Naive thymus-derived CD8-positive, alpha-beta T cell (primary cell): ENCODE measurements around the gene KCTD1. TPM values are rescaled to one million over a fixed set of nuclear protein-coding genes. Genes with fewer than 3 reads are reported as not detected.

Source experiments
- ATAC-seq, 2 donors: fragments of 150-1000 bp; cut with Tn5 transposase in 1 of 2; sonication (Bioruptor Pico), chemical (Tn5 transposase) in 1 of 2; 1 replicate in 1 of 2; 2 replicates in 1 of 2; pipeline ENCODE4 v1.10.0; 2021; ENCODE audit warnings: mild to moderate bottlenecking in 2 of 2, moderate library complexity in 2 of 2
- POLR2A ChIA-PET: fragments of 350-600 bp; sonication (Branson Sonifier 250); formaldehyde crosslinking; loops from one replicate; lab custom pipeline; 2021; ENCODE audit warnings: antibody characterized with exemption; lab: Charles Lee
- DNase-seq, 10 donors: peaks; one replicate each; pipeline versions ENCODE4 v3.0.0 to v3.0.0-alpha.2; 2020 to 2022
- H3K27ac Mint-ChIP-seq, 10 donors: one replicate each; pipeline ENCODE4 v1.8.0; 2020 to 2022; ENCODE audit warnings: mild to moderate bottlenecking in 10 of 10, mixed read lengths in 10 of 10, moderate library complexity in 4 of 10, inconsistent platforms in 1 of 10
- H3K27me3 Mint-ChIP-seq, 5 donors: one replicate each; pipeline ENCODE4 v1.8.0; 2021 to 2022; ENCODE audit warnings: mixed read lengths in 5 of 5
- H3K36me3 Mint-ChIP-seq, 3 donors: one replicate each; pipeline ENCODE4 v1.8.0; 2020 to 2022; ENCODE audit warnings: mixed read lengths in 3 of 3, mild to moderate bottlenecking in 2 of 3, inconsistent platforms in 1 of 3
- H3K4me1 Mint-ChIP-seq, 4 donors: one replicate each; pipeline ENCODE4 v1.8.0; 2021 to 2022; ENCODE audit warnings: mixed read lengths in 4 of 4
- H3K4me3 Mint-ChIP-seq, 10 donors: one replicate each; pipeline ENCODE4 v1.8.0; 2020 to 2022; ENCODE audit warnings: mild to moderate bottlenecking in 10 of 10, mixed read lengths in 10 of 10, moderate library complexity in 6 of 10, inconsistent platforms in 1 of 10
- H3K9me3 Mint-ChIP-seq, 9 donors: one replicate each; pipeline ENCODE4 v1.8.0; 2020 to 2022; ENCODE audit warnings: mixed read lengths in 9 of 9, mild to moderate bottlenecking in 3 of 9, inconsistent platforms in 1 of 9, moderate library complexity in 1 of 9
- polyA plus RNA-seq, 3 donors: library from polyadenylated mRNA; unstranded; fragments of 300-500 nt; fragmentation: Illumina TruSeq; gene quantifications; one replicate each; pipeline ENCODE4 v1.2.3, GENCODE V29; 2021
- total RNA-seq, 8 experiments: library from RNA in 2 of 8; stranded (reverse) in 2 of 8; gene quantifications; one replicate each; pipeline ENCODE4 v1.2.3 and lab custom pipeline; 2021 to 2026

The KCTD1 gene
- total and polyA plus RNA-seq, 5 experiments from 2014 or later = 0.08 to 3.6 (median 0.81) TPM

GRCh38 chr18:26418225-26418624 is 130.1 kb downstream of the KCTD1 start:
- POLR2A ChIA-PET = no interaction called here
- peaks cover 0 to under 1% (median 0%) of the 10 kb centered on the region in 9 donors for H3K9me3 Mint-ChIP-seq
- H3K36me3 Mint-ChIP-seq = no peaks in the 10 kb centered on the region
- ATAC-seq (no peak), DNase-seq (no peak)
- H3K27me3 Mint-ChIP-seq = no peaks in the 10 kb centered on the region
- H3K27ac Mint-ChIP-seq = no peak overlapping the region
- H3K4me3 Mint-ChIP-seq = no peak overlapping the region
- no peaks in the 10 kb centered on the region for H3K4me1 Mint-ChIP-seq

GRCh38 chr18:26417190-26417589 is 131.2 kb downstream of the KCTD1 start:
- H3K27me3 Mint-ChIP-seq = no peaks in the 10 kb centered on the region
- no peaks in the 10 kb centered on the region for H3K4me1 Mint-ChIP-seq
- H3K36me3 Mint-ChIP-seq = no peaks in the 10 kb centered on the region
- POLR2A ChIA-PET = no interaction called here
- H3K9me3 Mint-ChIP-seq = peaks cover 0 to 1% (median 0%) of the 10 kb centered on the region in 9 donors
- ATAC-seq = no peak
- H3K4me3 Mint-ChIP-seq = no peak overlapping the region
- no peak overlapping the region for H3K27ac Mint-ChIP-seq
- DNase-seq = no peak

GRCh38 chr18:26416652-26417150 is 131.7 kb downstream of the KCTD1 start:
- ATAC-seq (no peak), DNase-seq (no peak)
- Mint-ChIP-seq H3K4me1 (no peaks in the 10 kb centered on the region), H3K27ac (no peak overlapping the region), H3K36me3 (no peaks in the 10 kb centered on the region), H3K27me3 (no peaks in the 10 kb centered on the region), H3K9me3 (peaks cover 0 to 1% (median 0%) of the 10 kb centered on the region in 9 donors), H3K4me3 (no peak overlapping the region)
- POLR2A ChIA-PET = no interaction called here

GRCh38 chr18:26415631-26416030 is 132.7 kb downstream of the KCTD1 start:
- H3K4me1 Mint-ChIP-seq = no peaks in the 10 kb centered on the region
- ATAC-seq (no peak), DNase-seq (no peak)
- peaks cover 0 to 1% (median 0%) of the 10 kb centered on the region in 9 donors for H3K9me3 Mint-ChIP-seq
- no peak overlapping the region for H3K4me3 Mint-ChIP-seq
- POLR2A ChIA-PET = no interaction called here
- H3K27ac Mint-ChIP-seq = no peak overlapping the region
- no peaks in the 10 kb centered on the region for H3K36me3 Mint-ChIP-seq
- no peaks in the 10 kb centered on the region for H3K27me3 Mint-ChIP-seq

GRCh38 chr18:26414901-26415440 is 133.4 kb downstream of the KCTD1 start:
- ATAC-seq = no peak
- H3K36me3 Mint-ChIP-seq = no peaks in the 10 kb centered on the region
- no peaks in the 10 kb centered on the region for H3K4me1 Mint-ChIP-seq
- H3K27ac Mint-ChIP-seq = no peak overlapping the region
- H3K4me3 Mint-ChIP-seq = no peak overlapping the region
- no peak for DNase-seq
- POLR2A ChIA-PET = no interaction called here
- H3K9me3 Mint-ChIP-seq = peaks cover 0 to 1% (median 0%) of the 10 kb centered on the region in 9 donors
- H3K27me3 Mint-ChIP-seq = no peaks in the 10 kb centered on the region

- POLR2A ChIA-PET = no interaction called here
- DNase-seq (no peak), ATAC-seq (no peak)
- Mint-ChIP-seq H3K4me3 (no peak overlapping the region), H3K36me3 (no peaks in the 10 kb centered on the region), H3K27ac (no peak overlapping the region), H3K9me3 (peaks cover 0 to 1% (median 0%) of the 10 kb centered on the region in 9 donors), H3K4me1 (no peaks in the 10 kb centered on the region), H3K27me3 (no peaks in the 10 kb centered on the region)
Observed at GRCh38 chr18:26409091-26409490, 139.3 kb downstream of the KCTD1 start.

- Mint-ChIP-seq H3K9me3 (no peaks in the 10 kb centered on the region), H3K27ac (no peak overlapping the region), H3K36me3 (no peaks in the 10 kb centered on the region), H3K27me3 (no peaks in the 10 kb centered on the region), H3K4me1 (no peaks in the 10 kb centered on the region), H3K4me3 (no peak overlapping the region)
- no peak for DNase-seq
- POLR2A ChIA-PET = no interaction called here
- no peak for ATAC-seq
Observed at GRCh38 chr18:26407736-26408601, 140.4 kb downstream of the KCTD1 start.

- H3K4me1 Mint-ChIP-seq = no peaks in the 10 kb centered on the region
- H3K27me3 Mint-ChIP-seq = no peaks in the 10 kb centered on the region
- H3K27ac Mint-ChIP-seq = no peak overlapping the region
Observed at GRCh38 chr18:26406854-26407517, 141.4 kb downstream of the KCTD1 start.

GRCh38 chr18:26406324-26406723 is 142.0 kb downstream of the KCTD1 start:
- H3K4me3 Mint-ChIP-seq = no peak overlapping the region
- H3K9me3 Mint-ChIP-seq = no peaks in the 10 kb centered on the region
- DNase-seq (no peak), ATAC-seq (no peak)
- no peaks in the 10 kb centered on the region for H3K4me1 Mint-ChIP-seq
- peaks cover 0 to 2% (median 0%) of the 10 kb centered on the region in 3 donors for H3K36me3 Mint-ChIP-seq
- POLR2A ChIA-PET = no interaction called here
- no peaks in the 10 kb centered on the region for H3K27me3 Mint-ChIP-seq
- H3K27ac Mint-ChIP-seq = no peak overlapping the region

More at GRCh38 chr18:26406854-26407517, 141.4 kb downstream of the KCTD1 start:
- DNase-seq (no peak), ATAC-seq (no peak)
- POLR2A ChIA-PET = no interaction called here
- Mint-ChIP-seq H3K36me3 (peaks cover 0 to 1% (median 0%) of the 10 kb centered on the region in 3 donors), H3K9me3 (no peaks in the 10 kb centered on the region), H3K4me3 (no peak overlapping the region)

GRCh38 chr18:26405190-26405801 is 143.1 kb downstream of the KCTD1 start:
- Mint-ChIP-seq H3K9me3 (no peaks in the 10 kb centered on the region), H3K4me1 (no peaks in the 10 kb centered on the region), H3K27ac (no peak overlapping the region), H3K27me3 (no peaks in the 10 kb centered on the region), H3K4me3 (no peak overlapping the region), H3K36me3 (peaks cover 0 to 2% (median 0%) of the 10 kb centered on the region in 3 donors)
- no peak for ATAC-seq
- DNase-seq = no peak
- POLR2A ChIA-PET = no interaction called here
